SK-N-SH (cell line): Measurements from ENCODE around the gene ANAPC2.

Experiments used
- ELF1 ChIP-seq: IDR thresholded peaks from 2 replicates; pipeline ENCODE4 v1.4.0; 2012
- FOXJ3 ChIP-seq: sonication (generic); formaldehyde crosslinking; IDR thresholded peaks from 2 replicates; pipeline ENCODE4 v1.5.1; 2020; ENCODE audit warnings: mild to moderate bottlenecking, missing genetic modification reagents
- NFIC ChIP-seq: IDR thresholded peaks from 2 replicates; pipeline ENCODE4 v1.4.0; 2012; ENCODE audit warnings: borderline replicate concordance
- RFX5 ChIP-seq: IDR thresholded peaks from 2 replicates; pipeline ENCODE4 v1.6.1; 2012; ENCODE audit warnings: mild to moderate bottlenecking, improper control_type of control experiment, low read length
- YY1 ChIP-seq: IDR thresholded peaks from 2 replicates; pipeline ENCODE4 v1.4.0; 2012; ENCODE audit warnings: low read depth, mild to moderate bottlenecking
- TF ChIP-seq, protein P1 (sequence below): fragments of 200-600 bp; sonication (generic); IDR thresholded peaks from 2 replicates; pipeline ENCODE4 v1.6.1; 2017; ENCODE audit warnings: antibody characterized with exemption, mild to moderate bottlenecking, moderate library complexity
- TF ChIP-seq, protein P2 (sequence below): IDR thresholded peaks from 2 replicates; pipeline ENCODE4 v1.4.0; 2012; ENCODE audit warnings: low read depth, borderline replicate concordance

DNA sequence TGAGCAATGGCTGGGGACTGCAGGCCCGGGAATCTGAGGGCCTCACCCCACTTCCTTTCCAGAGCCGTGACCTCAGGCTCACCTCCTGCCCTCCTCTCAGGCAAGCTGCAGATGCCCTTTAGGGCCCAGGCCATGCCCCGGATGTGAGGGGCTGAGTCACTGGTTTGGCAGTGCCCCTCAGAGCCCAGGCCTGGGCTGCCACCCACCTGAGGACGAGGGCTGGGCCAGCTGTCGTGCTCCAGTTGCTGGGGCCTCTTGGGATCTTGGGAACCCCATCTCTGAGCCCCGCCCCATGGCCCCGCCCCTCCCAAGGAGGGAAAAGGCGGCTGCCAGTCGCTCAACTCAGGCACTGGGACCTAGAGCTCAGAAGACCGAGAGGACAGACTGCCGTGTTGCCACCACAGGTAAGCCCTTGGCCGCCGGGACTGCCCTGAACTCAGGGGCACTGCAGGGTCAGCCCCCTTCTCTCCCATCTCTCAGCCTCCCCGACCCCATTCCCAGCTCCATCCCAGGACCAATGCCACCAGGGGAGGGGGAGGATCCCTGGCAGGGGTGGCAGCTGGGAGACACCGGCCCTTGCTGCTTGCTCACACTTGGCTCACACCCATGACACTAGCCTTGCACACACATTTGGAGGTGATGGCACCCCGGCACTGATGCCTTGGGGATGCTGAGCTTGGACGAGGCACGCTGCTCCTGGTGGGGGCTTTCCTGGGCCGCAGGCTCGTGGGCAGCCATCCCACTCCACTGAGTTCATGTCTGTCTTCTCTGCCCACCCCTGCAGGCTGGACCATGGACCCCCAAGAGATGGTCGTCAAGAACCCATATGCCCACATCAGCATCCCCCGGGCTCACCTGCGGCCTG lies 36.7 kb upstream of the ANAPC2 start, which contains the start of gene CYSRT1:
- TF ChIP-seq, protein P1, sequence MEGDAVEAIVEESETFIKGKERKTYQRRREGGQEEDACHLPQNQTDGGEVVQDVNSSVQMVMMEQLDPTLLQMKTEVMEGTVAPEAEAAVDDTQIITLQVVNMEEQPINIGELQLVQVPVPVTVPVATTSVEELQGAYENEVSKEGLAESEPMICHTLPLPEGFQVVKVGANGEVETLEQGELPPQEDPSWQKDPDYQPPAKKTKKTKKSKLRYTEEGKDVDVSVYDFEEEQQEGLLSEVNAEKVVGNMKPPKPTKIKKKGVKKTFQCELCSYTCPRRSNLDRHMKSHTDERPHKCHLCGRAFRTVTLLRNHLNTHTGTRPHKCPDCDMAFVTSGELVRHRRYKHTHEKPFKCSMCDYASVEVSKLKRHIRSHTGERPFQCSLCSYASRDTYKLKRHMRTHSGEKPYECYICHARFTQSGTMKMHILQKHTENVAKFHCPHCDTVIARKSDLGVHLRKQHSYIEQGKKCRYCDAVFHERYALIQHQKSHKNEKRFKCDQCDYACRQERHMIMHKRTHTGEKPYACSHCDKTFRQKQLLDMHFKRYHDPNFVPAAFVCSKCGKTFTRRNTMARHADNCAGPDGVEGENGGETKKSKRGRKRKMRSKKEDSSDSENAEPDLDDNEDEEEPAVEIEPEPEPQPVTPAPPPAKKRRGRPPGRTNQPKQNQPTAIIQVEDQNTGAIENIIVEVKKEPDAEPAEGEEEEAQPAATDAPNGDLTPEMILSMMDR: no peak
- TF ChIP-seq YY1 (no peak), FOXJ3 (CRISPR knock-in tag) (no peak), ELF1 (no peak), NFIC (no peak), RFX5 (no peak)
- TF ChIP-seq, protein P2, sequence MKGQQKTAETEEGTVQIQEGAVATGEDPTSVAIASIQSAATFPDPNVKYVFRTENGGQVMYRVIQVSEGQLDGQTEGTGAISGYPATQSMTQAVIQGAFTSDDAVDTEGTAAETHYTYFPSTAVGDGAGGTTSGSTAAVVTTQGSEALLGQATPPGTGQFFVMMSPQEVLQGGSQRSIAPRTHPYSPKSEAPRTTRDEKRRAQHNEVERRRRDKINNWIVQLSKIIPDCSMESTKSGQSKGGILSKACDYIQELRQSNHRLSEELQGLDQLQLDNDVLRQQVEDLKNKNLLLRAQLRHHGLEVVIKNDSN: no peak
